Mesodermal cell (in vitro differentiated cells): Measurements from ENCODE around the gene SCGB1D4.

Source experiments
- H3K27ac ChIP-seq: 2 replicates; pipeline ENCODE4 v1.7.0; 2013; ENCODE audit warnings: mild to moderate bottlenecking, low read depth, low read length, moderate library complexity; ENCODE audit not compliant: severe bottlenecking
- H3K36me3 ChIP-seq: 2 replicates; pipeline ENCODE4 v1.7.1; 2013; ENCODE audit warnings: mild to moderate bottlenecking, low read length, moderate library complexity; ENCODE audit not compliant: control insufficient read depth, insufficient read depth
- H3K4me1 ChIP-seq: one replicate; pipeline ENCODE4 v1.7.1; 2013; ENCODE audit warnings: mild to moderate bottlenecking, low read length; ENCODE audit not compliant: insufficient read depth, control insufficient read depth, poor library complexity, severe bottlenecking
- H3K4me3 ChIP-seq: 2 replicates; pipeline ENCODE4 v1.7.0; 2013; ENCODE audit warnings: low read length, control low read depth, mild to moderate bottlenecking; ENCODE audit not compliant: insufficient read depth, poor library complexity, severe bottlenecking; ENCODE audit errors: extremely low read depth
- H3K9me3 ChIP-seq: 2 replicates; pipeline ENCODE4 v1.7.1; 2013; ENCODE audit warnings: mild to moderate bottlenecking, low read length, moderate library complexity; ENCODE audit not compliant: control insufficient read depth
- WGBS, 2 experiments: methylation state at CpG; one replicate each; pipeline ENCODE4 v1.1.5; 2013; ENCODE audit warnings: missing lambda C conversion rate in 2 of 2; ENCODE audit not compliant: insufficient coverage in 2 of 2; 5-methylcytosine and 5-hydroxymethylcytosine counted together

Gene SCGB1D4

DNA sequence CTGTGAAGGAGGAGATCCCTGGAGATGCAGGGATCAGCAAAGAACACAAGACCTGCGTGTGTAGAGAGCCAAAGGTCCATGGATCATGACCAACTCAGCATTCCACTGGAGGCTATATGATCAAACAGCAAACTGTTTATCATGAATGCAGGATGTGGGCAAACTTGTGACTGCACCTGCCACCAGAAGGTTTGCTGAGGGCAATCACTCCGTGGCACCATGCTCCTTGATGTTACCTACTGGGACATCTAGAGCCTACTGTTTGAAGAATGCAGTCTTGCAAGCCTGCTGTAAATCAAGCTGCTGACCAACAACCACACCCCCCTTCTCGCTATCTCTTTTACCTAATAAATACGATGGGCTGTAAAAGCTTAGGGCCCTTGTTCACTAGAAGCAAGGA is 47.2 kb downstream of the SCGB1D4 start:
- 46 to 51% methylated on average over 3 to 4 of the region's 4 CpGs for WGBS, 2 experiments
- H3K4me1 ChIP-seq: no peaks in the 10 kb centered on the region

More for the DNA sequence above, 47.2 kb downstream of the SCGB1D4 start:
- Histone ChIP-seq H3K4me3 (no peak overlapping the region), H3K9me3 (peaks cover 29% of the 10 kb centered on the region), H3K36me3 (no peaks in the 10 kb centered on the region), H3K27ac (no peak overlapping the region)
